ENCODE measurements around the gene CCDC158. TPM values are rescaled to one million over a fixed set of nuclear protein-coding genes. Genes with fewer than 3 reads are reported as not detected.
"Not testable (repeated sequence)": the region's sequence is repeated elsewhere in the genome, so short reads cannot be mapped to it uniquely, and the experiment has no call there.

The CCDC158 gene
- total RNA-seq, 1 donor: not detected

DNA sequence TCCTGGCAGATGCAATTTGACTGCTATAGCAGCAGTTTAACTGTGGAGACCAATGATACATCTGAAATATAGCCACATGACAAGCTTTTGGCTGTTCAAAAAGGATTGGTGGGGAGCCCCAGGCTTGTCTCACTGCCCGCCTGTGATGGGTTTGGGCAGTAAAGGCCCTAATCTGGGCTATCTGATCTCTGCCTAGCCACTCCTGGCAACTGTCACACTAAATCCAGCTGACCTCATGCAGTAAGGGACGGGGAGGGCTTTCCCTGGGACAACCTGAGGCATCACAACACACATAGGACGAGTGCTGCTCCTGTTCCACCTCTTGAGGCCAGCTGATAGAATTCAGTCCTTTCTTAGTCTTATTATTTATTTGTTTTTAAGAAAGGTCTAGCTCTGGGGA, 56.2 kb downstream of the CCDC158 start:
- Histone ChIP-seq H3K9me3 (ENCODE audit: low read depth, low read length) (no peaks in the 10 kb centered on the region), H3K4me3 (ENCODE audit: low read length) (no peak overlapping the region), H3K27me3 (ENCODE audit: insufficient read depth, low read length) (no peaks in the 10 kb centered on the region), H3K4me1 (ENCODE audit: insufficient read depth, low read length) (no peaks in the 10 kb centered on the region)

DNA sequence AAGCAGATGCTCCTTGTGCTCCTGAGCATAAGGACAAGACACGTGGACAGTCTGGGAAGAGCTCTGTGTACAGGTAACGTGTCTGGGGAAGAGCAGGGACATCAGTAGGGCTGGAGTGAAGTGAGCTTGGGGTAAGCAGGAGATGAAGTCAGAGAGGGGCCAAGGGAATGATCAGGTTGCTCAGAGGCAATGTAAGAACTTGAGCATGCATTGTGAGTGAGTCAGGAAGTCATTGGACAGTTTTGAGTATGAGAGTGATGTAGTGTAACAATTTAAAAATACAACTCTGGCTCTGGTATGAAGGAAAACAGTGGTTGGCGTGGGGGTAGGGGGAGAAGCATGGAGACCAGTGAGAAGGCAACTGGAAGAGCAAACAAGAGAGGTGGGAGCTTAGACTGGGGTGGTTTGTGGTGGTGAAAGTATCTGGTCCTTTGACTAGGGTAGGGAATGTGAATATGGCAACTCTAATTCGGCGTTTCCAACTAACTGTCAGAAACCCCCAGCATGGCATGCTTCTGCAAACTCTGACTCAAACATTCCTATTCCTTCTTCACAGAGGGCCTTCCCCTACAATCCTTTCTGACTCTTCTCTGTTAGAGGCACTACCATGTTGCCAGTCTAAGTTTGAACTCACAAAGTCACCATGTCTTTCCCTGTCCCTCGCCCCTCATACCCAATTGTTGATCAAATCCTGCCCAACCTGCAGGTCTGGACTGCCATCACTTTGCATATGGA, 57.2 kb downstream of the CCDC158 start:
- Histone ChIP-seq H3K4me3 (ENCODE audit: low read length) (no peak overlapping the region), H3K4me1 (ENCODE audit: insufficient read depth, low read length) (no peaks in the 10 kb centered on the region), H3K9me3 (ENCODE audit: low read depth, low read length) (no peaks in the 10 kb centered on the region), H3K27me3 (ENCODE audit: insufficient read depth, low read length) (no peaks in the 10 kb centered on the region)

DNA sequence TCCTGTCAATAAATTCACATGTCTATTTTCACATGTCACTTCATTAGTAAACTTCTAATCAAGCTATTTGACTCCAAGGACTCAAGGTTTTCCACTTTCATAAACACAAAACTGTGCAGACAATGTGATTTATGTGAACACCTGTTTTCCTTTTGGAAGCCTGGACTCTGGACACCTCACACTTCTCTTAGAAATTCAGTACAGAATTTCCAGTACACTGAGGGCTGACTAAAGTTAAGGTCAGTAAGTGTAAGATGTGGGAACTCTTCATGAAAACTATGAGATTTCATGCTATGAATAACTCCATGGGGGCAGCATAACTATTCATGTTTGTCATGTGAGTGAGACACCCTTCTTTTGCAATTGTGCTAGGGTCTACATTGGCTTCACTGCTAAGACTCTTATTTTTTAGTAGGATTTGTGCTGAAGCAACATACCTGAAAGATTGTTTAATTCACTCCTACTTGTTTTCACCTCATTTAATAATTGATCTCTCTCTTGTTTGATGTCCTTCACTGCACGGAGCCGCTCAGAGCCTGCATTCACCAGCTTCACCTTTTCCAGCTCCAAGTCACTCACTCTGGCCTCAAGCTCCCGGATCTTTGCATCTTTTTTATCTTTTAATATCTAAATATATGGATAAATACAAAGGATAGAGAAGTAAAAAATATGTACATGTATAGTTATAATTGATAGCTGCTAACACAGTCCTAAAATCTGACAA, 59.1 kb downstream of the CCDC158 start:
- no peaks in the 10 kb centered on the region for H3K9me3 ChIP-seq (ENCODE audit: low read depth, low read length)
- no peaks in the 10 kb centered on the region for H3K27me3 ChIP-seq (ENCODE audit: insufficient read depth, low read length)
- no peak overlapping the region for H3K4me3 ChIP-seq (ENCODE audit: low read length)
- no peaks in the 10 kb centered on the region for H3K4me1 ChIP-seq (ENCODE audit: insufficient read depth, low read length)

DNA sequence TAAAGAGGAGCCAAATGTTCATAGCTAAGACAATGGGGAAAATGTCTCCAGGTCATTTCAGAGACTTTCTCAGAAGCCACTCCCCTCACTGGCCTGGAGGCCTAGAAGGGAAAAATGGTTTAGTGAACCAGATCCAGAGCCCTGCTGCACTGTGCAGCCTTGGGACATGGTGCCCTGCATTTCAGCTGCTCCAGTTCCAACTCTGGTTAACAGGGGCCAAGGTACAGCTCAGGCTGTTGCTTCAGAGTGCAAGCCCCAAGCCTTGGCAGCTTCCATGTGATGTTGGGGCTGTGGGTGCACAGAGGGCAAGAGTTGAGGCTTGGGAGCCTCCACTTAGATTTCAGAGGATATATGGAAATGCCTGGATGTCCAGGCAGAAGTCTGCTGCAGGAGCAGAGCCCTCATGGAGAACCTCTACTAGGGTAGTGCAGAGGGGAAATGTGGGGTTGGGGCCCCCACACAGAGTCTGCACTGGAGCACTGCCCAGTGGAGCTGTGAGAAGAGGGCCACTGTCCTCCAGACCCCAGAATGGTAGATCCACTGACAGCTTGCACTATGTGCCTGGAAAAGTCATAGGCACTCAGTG, 61.0 kb downstream of the CCDC158 start:
- H3K27me3 ChIP-seq (ENCODE audit: insufficient read depth, low read length); H3K4me3 ChIP-seq (ENCODE audit: low read length); H3K9me3 ChIP-seq (ENCODE audit: low read depth, low read length); H3K4me1 ChIP-seq (ENCODE audit: insufficient read depth, low read length): not testable (repeated sequence)

DNA sequence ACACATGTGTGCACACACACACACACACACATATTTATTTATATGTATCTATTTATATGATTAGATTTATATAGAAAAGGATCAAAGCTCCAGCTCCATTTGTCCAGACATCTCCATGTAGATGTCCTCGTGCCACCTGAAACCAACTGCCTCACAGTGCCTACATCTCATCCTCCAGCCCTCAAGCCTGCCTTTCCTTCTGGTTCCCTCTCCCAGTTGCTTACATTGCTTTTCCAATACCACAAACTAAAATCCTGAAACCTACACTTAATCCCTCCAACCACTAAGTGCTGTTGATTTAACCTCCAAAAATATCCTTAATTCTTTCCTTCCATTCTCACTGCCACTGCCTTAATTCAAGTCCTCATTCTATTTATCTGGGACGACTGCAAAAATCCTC, 63.0 kb downstream of the CCDC158 start:
- Histone ChIP-seq H3K4me1 (ENCODE audit: insufficient read depth, low read length) (no peaks in the 10 kb centered on the region), H3K4me3 (ENCODE audit: low read length) (no peak overlapping the region), H3K9me3 (ENCODE audit: low read depth, low read length) (no peaks in the 10 kb centered on the region), H3K27me3 (ENCODE audit: insufficient read depth, low read length) (no peaks in the 10 kb centered on the region)

DNA sequence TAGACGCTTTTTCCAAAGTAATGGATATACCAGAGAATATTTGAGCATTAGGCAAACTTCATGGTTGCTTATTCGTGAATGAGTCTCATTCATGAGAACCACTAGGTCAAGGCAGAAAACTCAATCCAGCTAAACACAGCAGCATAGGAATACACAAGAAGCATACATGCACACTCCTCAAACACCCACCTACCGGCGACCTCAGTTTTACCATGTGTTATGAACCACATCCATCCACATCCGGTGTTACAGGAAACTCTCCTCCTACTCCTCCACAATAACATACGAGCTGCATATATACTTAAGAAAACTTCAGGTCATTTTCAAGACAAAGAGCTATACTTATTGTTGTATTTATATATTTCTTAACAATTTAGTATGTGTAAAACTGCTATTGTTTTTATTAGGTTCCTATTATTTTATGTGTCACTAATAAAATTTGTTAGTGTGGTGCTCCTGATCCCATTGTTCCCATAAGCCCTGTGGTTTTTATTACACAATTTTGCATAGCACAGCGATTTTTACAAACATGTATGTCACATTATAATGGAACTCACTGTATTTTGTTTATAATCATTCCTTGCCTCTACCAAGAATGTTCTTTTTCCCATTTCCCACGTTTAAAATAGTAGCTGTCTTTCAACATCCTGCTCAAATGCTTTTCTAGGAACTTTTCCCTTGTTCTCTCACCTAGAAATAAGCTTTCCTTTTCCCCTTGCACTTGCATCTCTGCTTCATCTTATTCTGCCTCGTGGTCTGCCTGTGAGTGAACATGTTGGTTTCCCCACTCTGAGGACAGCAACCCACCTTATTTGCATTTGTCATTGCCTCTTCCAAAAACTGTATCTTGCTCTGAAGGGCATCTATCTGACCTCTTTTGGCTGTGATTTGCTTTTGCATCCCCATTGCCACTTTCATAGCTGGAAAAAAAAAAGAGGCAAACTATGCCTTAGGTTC, 66.1 kb downstream of the CCDC158 start:
- no peak overlapping the region for H3K4me3 ChIP-seq (ENCODE audit: low read length)

DNA sequence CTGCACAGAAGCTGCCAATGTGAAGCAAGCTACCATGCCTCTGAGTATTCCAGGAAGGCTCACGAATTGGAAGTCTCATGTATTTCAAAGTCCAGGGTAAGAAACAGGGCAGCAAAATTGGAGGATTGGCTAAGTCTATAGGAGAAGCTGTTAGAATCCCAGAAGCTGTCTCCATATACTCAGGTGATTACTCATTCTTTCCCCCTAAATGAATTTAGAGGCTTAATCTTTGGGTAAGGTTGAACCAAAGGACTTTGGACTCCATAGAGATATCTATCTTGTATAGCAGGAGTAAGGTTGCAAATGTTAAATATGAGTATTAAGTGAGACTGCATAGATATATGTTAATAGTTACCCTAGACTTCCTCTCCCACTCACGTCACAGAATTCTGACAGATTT, 78.1 kb downstream of the CCDC158 start:
- H3K27me3 ChIP-seq (ENCODE audit: insufficient read depth, low read length): no peaks in the 10 kb centered on the region
- H3K4me3 ChIP-seq (ENCODE audit: low read length): no peak overlapping the region
- no peaks in the 10 kb centered on the region for H3K4me1 ChIP-seq (ENCODE audit: insufficient read depth, low read length)
- no peaks in the 10 kb centered on the region for H3K9me3 ChIP-seq (ENCODE audit: low read depth, low read length)

More for the DNA sequence above, 66.1 kb downstream of the CCDC158 start:
- Histone ChIP-seq H3K4me1 (ENCODE audit: insufficient read depth, low read length) (no peaks in the 10 kb centered on the region), H3K27me3 (ENCODE audit: insufficient read depth, low read length) (no peaks in the 10 kb centered on the region), H3K9me3 (ENCODE audit: low read depth, low read length) (no peaks in the 10 kb centered on the region)

DNA sequence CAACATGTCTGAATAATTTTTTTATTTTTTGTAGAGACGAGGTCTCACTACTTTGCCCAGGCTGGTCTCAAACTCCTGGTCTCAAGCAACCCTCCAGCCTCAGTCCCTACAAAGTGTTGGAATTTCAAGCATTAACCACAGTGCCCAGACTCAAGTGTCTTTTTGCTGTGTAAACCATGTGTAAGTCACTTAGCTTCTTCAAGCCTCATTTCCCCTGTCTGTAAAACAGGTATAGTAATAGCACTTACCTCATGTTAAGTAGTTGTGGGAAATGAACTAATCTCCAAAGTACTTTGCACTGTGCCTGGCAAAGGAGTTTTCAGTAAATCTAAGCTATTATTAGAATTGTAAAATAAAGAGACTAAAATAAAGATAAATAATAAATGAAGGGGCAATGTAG, 78.8 kb downstream of the CCDC158 start:
- H3K9me3 ChIP-seq (ENCODE audit: low read depth, low read length): no peaks in the 10 kb centered on the region
- no peak overlapping the region for H3K4me3 ChIP-seq (ENCODE audit: low read length)
- H3K4me1 ChIP-seq (ENCODE audit: insufficient read depth, low read length): no peaks in the 10 kb centered on the region
- no peaks in the 10 kb centered on the region for H3K27me3 ChIP-seq (ENCODE audit: insufficient read depth, low read length)

DNA sequence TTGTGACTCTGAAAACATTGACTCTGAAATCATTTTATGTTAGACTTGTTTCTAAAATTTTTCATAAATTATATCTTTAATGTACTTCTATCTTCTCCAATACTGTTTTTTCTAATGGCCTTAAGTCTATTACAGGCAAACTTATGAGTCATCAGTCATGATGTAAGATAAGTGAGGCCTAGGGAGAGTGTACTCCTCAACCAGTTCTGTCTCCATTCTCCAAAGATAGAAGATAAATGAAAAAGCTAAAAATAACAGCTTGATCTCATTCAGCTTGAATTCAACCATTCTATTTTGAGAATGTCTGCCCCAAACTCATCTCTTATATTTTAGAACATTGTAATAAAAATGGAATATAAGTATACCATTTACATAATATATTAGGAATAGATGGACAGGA, 79.9 kb downstream of the CCDC158 start:
- Histone ChIP-seq H3K4me1 (ENCODE audit: insufficient read depth, low read length) (no peaks in the 10 kb centered on the region), H3K4me3 (ENCODE audit: low read length) (no peak overlapping the region), H3K9me3 (ENCODE audit: low read depth, low read length) (no peaks in the 10 kb centered on the region), H3K27me3 (ENCODE audit: insufficient read depth, low read length) (no peaks in the 10 kb centered on the region)

DNA sequence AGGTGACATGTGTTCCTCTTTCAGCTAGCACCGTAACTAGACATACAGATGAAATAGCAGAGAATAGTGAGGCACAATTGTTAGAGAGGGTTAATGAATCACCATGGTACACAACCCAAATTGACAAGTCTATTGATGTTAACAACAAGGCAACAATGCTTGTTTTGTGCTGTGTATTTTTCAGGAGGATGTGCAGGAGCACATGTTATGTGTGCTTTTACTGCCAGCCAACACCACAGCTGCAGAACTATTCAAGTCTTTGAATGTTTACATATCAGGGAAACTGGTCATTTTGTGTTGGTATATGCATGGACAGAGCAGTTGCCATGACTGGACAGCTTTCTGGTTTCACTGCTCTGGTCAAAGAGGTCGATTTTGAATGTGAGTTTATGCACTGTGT, 81.6 kb downstream of the CCDC158 start:
- Histone ChIP-seq H3K27me3 (ENCODE audit: insufficient read depth, low read length) (no peaks in the 10 kb centered on the region), H3K4me1 (ENCODE audit: insufficient read depth, low read length) (no peaks in the 10 kb centered on the region), H3K9me3 (ENCODE audit: low read depth, low read length) (no peaks in the 10 kb centered on the region), H3K4me3 (ENCODE audit: low read length) (no peak overlapping the region)

DNA sequence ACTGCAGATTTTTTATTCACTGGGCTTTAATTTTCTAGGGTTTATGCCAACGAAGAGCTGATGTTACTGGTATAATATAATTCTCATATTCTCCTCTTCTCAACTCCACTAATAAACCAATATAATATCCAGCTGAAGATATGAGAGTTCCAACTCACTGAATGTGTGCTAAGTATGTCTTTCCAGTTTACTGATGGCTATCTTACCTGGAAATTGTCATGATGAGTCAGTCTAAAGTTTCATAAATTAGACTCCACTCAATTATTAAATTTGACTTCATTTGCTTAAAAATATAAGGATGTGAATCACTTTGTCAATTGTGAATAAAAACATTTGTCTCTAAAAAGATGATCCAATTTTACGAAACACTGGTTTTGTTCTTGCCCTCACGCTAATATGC, 86.1 kb downstream of the CCDC158 start:
- H3K4me1 ChIP-seq (ENCODE audit: insufficient read depth, low read length): no peaks in the 10 kb centered on the region
- H3K27me3 ChIP-seq (ENCODE audit: insufficient read depth, low read length): peaks cover 5% of the 10 kb centered on the region
- H3K9me3 ChIP-seq (ENCODE audit: low read depth, low read length): no peaks in the 10 kb centered on the region
- H3K4me3 ChIP-seq (ENCODE audit: low read length): no peak overlapping the region

DNA sequence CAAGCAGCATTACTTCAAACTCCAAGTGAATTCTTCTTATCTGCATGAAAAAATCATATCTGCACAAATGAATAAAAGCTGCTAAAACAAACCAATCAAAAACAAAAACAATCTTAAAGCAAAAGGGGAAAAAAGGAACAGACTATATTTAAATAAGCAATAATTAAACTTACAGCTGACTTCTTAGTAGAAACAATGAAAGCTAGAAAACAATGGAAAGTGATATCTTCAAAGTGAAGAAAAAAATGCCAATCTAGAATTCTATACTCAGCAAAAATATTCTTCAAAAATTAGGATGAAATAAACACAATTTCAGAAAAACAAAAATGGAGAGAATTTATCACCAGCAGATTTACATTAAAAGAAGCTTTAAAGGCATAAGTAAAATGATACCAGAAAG, 94.4 kb downstream of the CCDC158 start:
- Histone ChIP-seq H3K4me3 (ENCODE audit: low read length) (no peak overlapping the region), H3K9me3 (ENCODE audit: low read depth, low read length) (peaks cover 19% of the 10 kb centered on the region), H3K27me3 (ENCODE audit: insufficient read depth, low read length) (no peaks in the 10 kb centered on the region), H3K4me1 (ENCODE audit: insufficient read depth, low read length) (no peaks in the 10 kb centered on the region)

DNA sequence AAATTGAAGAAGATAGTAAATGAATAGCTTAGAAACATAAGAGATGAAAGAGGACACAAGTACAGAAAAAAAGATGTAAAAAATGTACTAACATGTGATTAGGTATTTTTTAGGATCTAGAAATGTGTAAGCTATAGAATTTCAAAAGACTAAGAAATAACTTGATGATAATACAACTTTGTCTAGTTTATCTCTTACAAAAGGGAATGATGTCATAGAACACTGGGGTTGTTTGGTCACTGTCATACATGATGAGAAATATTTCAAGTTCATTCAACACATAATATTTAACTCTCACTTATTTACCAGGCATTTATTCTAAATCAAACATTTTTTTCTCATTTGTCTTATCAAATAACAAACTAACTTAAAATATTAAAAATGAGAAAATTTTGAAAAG, 95.9 kb downstream of the CCDC158 start:
- Histone ChIP-seq H3K4me1 (ENCODE audit: insufficient read depth, low read length) (no peaks in the 10 kb centered on the region), H3K27me3 (ENCODE audit: insufficient read depth, low read length) (no peaks in the 10 kb centered on the region), H3K4me3 (ENCODE audit: low read length) (no peak overlapping the region), H3K9me3 (ENCODE audit: low read depth, low read length) (peaks cover 19% of the 10 kb centered on the region)

DNA sequence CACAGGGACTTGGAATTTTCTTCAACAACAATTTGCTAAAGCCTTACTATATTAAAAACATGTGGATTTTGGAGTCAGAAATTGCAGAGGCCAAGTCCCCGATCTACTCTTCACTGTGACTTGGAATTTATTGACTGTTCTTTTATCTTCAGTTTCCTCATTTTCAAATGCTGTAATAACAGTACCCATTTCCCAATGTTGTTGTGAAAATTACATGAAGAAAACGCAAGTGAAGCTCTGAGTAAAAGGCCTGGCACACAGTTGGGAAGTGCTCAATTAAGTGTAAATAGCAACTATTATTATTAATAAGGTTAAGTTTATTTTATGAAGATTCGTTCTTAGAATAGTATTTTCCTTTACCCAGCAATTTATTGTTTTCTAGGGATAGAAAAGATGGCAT, 98.7 kb downstream of the CCDC158 start:
- peaks cover 24% of the 10 kb centered on the region for H3K9me3 ChIP-seq (ENCODE audit: low read depth, low read length)
- peaks cover 3% of the 10 kb centered on the region for H3K27me3 ChIP-seq (ENCODE audit: insufficient read depth, low read length)
- no peak overlapping the region for H3K4me3 ChIP-seq (ENCODE audit: low read length)
- H3K4me1 ChIP-seq (ENCODE audit: insufficient read depth, low read length): no peaks in the 10 kb centered on the region

DNA sequence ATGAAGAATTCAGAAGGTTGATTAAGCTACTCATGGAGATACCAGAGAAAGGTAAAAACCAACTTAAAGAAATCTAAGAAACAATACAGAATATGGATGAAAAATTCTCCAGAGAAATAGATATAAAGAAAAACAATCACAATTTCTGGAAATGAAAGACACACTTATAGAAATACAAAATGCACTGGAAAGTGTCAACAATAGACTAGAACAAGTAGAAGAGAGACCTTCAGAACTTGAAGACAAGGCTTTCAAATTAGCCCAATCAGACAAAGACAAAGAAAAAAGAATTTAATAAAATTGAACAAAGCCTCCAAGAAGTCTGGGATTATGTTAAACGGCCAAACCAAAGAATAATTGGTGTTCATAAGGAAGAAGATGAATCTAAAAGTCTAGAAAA, 104.8 kb downstream of the CCDC158 start:
- H3K4me3 ChIP-seq (ENCODE audit: low read length): no peak overlapping the region
- H3K27me3 ChIP-seq (ENCODE audit: insufficient read depth, low read length): peaks cover 8% of the 10 kb centered on the region
- peaks cover 6% of the 10 kb centered on the region for H3K4me1 ChIP-seq (ENCODE audit: insufficient read depth, low read length)
- H3K9me3 ChIP-seq (ENCODE audit: low read depth, low read length): peaks cover 22% of the 10 kb centered on the region

Data from mononuclear cell (primary cell).